ENCODE results near the gene AKT1.

The AKT1 gene

DNA sequence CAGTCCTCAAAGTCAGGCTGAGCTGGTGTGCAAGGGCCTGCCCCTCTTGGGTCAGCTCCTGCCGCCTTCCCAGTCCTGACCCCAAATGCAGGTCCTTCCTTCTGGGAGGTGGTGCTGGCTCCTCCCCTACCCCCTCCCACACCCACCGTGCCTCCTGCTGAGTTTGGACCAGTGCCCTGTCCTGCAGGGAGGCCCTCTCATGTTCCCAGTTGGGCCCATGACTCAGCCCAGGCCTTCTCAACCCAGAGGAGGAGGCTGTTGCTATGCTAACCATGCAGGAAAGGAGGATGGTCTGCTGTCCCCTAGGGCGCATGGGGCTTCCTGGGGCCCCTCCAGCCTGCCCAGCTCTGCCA lies 9.8 kb upstream of the AKT1 start:
- DNase-seq (ENCODE audit: low read depth), result peak; percentile 32
- TF ChIP-seq, protein P1, sequence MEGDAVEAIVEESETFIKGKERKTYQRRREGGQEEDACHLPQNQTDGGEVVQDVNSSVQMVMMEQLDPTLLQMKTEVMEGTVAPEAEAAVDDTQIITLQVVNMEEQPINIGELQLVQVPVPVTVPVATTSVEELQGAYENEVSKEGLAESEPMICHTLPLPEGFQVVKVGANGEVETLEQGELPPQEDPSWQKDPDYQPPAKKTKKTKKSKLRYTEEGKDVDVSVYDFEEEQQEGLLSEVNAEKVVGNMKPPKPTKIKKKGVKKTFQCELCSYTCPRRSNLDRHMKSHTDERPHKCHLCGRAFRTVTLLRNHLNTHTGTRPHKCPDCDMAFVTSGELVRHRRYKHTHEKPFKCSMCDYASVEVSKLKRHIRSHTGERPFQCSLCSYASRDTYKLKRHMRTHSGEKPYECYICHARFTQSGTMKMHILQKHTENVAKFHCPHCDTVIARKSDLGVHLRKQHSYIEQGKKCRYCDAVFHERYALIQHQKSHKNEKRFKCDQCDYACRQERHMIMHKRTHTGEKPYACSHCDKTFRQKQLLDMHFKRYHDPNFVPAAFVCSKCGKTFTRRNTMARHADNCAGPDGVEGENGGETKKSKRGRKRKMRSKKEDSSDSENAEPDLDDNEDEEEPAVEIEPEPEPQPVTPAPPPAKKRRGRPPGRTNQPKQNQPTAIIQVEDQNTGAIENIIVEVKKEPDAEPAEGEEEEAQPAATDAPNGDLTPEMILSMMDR (IDR thresholded peaks at IDR 0.05; ENCODE audit: insufficient read depth, low read depth, low read length, missing control alignments), result no peak
- no peak overlapping the region for H3K4me3 ChIP-seq (ENCODE audit: low read length)

DNA sequence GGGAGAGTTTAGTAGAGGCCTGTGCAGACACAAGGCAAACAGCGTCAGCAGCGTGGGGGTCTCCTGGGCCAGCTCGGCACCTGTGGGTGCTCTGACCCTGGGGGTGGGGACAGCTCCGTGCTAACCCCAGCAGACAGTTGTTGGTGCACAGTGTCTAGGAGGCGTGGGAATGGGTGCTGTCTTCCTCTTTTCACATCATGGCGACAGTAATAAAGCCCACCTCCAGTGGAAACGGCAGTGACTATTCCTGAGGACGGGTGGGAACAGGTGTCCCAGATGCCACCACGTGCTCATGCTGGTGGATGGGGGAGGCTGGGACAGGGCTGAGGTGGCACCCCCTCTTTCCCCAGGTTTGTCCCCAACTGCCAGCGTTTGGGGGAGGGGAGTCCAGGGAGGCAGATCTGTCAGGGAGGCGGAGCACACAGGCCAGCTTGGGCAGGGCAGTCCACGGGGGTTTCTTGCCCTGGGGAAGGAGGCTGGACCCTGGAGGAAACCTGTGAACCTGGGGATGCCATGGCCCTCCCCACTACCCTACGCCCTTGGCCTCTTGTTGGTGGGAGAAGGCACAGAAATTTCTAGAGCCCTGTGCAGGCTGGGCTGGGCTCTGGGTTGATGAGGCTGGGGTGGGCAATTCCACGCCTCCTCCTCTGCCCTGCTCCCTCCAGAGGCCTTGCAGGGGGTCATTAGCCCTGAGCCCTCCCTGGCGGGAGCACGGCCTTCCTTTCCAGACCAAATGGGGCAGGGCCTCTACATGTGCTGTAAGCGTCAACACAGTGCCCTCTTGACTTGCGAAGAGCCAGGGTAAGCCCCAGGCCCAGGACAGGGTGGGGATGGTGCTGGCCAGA lies 9.2 kb upstream of the AKT1 start:
- TF ChIP-seq, protein P1 (IDR thresholded peaks at IDR 0.05; ENCODE audit: insufficient read depth, low read depth, low read length, missing control alignments), result no peak
- H3K4me3 ChIP-seq (ENCODE audit: low read length), result no peak overlapping the region
- DNase-seq (ENCODE audit: low read depth), result no peak

DNA sequence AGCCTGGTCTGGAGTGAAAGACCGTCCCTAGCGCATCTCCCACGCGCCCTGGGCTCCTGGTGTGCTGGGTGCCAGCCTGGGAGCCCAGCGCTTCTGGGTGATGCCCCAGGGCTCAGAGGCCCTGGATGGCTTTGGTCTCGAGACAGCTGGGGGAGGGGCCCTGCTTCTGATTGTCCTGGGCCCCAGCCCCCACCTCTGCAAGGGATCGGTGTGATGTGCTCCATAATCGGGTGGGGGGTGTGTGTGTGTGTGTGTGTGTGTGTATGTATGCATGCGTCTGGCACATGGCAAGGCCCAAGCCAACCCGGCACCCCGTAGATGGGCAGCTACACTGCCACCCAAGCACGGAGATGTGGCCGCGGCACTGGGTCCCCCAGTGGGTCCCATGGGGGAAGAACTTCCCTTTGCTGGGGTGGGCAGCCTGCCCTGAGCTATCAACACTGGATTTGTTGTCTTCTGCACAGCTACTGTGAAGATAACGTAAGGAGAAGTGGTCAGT lies 8.4 kb upstream of the AKT1 start:
- no peak overlapping the region for H3K4me3 ChIP-seq (ENCODE audit: low read length)
- TF ChIP-seq, protein P1 (IDR thresholded peaks at IDR 0.05; ENCODE audit: insufficient read depth, low read depth, low read length, missing control alignments), result no peak
- peak; percentile 22 for DNase-seq (ENCODE audit: low read depth)

DNA sequence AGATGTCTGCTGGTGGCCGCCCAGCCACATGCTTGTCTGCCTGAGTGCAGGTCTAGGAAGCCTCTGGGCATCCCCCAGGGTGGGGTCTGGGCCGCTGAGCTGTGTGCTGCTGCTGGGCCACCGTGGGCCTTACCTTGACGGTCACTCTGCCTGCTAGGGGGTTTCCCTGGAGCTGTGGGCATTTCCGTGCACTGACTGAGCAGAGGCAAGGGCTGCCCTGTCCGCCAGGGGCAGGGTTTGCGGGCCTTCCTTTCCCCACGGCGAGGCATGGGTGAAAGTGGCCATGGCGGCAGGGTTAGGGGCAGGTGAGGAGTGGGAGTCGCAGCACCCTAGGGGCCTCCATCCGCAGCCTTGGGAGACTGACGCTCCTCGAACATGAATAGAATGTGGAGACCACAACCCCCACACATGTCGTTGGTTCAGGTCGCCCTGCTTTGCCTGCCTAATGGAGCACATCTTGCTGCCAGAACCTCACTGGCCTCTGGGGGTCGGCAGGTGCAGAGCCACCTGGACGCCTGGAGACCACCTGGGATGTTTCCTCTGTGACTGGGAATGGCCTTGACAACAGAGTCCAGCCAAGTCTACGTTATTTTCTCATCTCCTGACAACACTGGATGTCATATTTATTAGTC lies 7.8 kb upstream of the AKT1 start:
- no peak overlapping the region for H3K4me3 ChIP-seq (ENCODE audit: low read length)
- DNase-seq (ENCODE audit: low read depth), result no peak
- TF ChIP-seq, protein P1 (IDR thresholded peaks at IDR 0.05; ENCODE audit: insufficient read depth, low read depth, low read length, missing control alignments), result no peak

DNA sequence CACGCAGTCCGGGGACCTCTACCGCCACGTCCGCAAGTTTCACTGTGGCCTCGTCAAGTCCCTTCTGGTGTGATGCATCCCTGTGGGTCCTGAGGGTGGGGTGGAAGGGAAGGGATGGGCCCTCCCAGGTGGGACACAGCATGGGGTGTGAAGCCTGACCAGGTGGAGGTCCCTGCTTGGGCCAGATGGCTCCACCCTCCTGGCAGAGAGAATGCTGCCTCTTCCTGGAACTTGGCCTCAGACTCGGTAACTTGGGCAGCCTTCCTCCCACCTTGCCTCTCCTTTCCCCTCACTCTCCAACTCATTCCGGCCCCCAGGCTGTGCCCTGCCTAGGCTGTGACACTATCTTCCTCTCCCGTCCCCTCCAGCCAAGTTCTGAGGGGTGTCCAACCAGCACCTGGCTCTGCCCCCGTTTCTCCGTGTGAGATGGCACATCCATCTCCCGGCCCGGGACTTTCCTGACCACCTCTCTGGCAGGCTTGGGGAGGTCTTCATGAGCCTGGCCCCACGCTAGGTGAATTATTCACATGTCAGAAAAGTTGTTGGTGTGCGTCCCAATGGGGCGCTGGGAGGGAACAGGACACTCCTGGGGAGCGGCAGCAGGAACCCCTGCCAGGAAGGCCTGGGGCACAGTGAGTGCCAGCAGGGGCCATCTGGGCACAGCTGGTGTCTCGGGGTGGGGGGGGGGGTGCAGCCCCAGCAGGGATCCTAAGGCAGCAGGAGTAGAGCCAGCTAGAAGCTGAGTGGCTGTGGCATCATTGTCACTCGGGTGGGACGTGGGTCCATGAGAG lies 7.0 kb upstream of the AKT1 start:
- TF ChIP-seq, protein P1 (IDR thresholded peaks at IDR 0.05; ENCODE audit: insufficient read depth, low read depth, low read length, missing control alignments), result no peak
- H3K4me3 ChIP-seq (ENCODE audit: low read length), result no peak overlapping the region
- no peak for DNase-seq (ENCODE audit: low read depth)

DNA sequence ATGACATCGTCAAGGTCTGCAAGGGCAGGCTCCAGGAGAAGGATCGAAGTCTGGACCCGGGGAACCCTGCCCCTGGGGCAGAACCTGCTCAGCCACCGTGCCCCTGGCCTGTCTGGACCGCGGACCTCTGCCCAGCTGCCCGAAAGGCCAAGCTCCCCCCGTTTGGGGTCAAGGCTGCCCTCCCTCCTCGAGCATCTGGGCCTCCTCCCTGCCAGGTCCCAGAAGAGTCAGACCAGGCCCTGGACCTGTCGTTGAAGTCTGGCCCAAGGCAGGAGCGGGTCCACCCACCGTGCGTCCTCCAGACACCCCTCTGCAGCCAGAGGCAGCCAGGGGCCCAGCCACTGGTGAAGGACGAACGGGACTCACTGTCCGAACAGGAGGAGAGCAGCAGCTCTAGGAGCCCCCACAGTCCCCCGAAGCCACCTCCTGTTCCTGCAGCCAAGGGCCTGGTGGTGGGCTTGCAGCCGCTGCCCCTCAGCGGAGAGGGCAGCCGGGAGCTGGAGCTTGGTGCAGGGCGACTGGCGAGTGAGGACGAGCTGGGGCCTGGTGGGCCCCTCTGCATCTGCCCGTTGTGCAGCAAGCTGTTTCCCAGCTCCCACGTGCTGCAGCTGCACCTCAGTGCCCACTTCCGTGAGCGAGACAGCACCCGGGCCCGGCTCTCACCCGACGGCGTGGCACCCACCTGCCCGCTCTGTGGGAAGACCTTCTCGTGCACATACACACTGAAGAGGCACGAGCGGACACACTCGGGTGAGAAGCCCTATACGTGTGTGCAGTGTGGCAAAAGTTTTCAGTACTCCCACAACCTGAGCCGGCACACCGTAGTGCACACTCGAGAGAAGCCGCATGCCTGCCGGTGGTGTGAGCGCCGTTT lies 6.2 kb upstream of the AKT1 start:
- TF ChIP-seq, protein P1 (IDR thresholded peaks at IDR 0.05; ENCODE audit: insufficient read depth, low read depth, low read length, missing control alignments), result no peak
- DNase-seq (ENCODE audit: low read depth), result no peak
- H3K4me3 ChIP-seq (ENCODE audit: low read length), result peak overlapping the region; percentile 57
